Naive B cell (primary cell): Measurements from ENCODE around the gene CD79B. TPM values are rescaled to one million over a fixed set of nuclear protein-coding genes. Genes with fewer than 3 reads are reported as not detected.

Experiments used
- ATAC-seq, 2 donors: fragments of 150-1000 bp; cut with Tn5 transposase; 2 replicates each; pipeline ENCODE4 v1.10.0; 2021; ENCODE audit warnings: low read depth in 2 of 2, mild to moderate bottlenecking in 2 of 2, moderate library complexity in 2 of 2
- DNase-seq: peaks from one replicate; pipeline ENCODE4 v3.0.0; 2022
- H3K27ac Mint-ChIP-seq, 6 donors: one replicate each; pipeline ENCODE4 v1.8.0; 2020 to 2022; ENCODE audit warnings: mild to moderate bottlenecking in 6 of 6, mixed read lengths in 6 of 6, moderate library complexity in 5 of 6, inconsistent platforms in 2 of 6
- H3K27me3 Mint-ChIP-seq, 3 donors: one replicate each; pipeline ENCODE4 v1.8.0; 2021 to 2022; ENCODE audit warnings: mixed read lengths in 3 of 3, mild to moderate bottlenecking in 1 of 3
- H3K36me3 Mint-ChIP-seq, 2 donors: one replicate each; pipeline ENCODE4 v1.8.0; 2020 to 2022; ENCODE audit warnings: mixed read lengths in 2 of 2, inconsistent platforms in 1 of 2, mild to moderate bottlenecking in 1 of 2
- H3K4me1 Mint-ChIP-seq, 3 donors: one replicate each; pipeline ENCODE4 v1.8.0; 2020 to 2022; ENCODE audit warnings: mixed read lengths in 3 of 3, inconsistent platforms in 1 of 3, mild to moderate bottlenecking in 1 of 3, moderate library complexity in 1 of 3
- H3K4me3 Mint-ChIP-seq, 8 donors: one replicate each; pipeline ENCODE4 v1.8.0; 2020 to 2022; ENCODE audit warnings: mild to moderate bottlenecking in 8 of 8, mixed read lengths in 8 of 8, moderate library complexity in 8 of 8, inconsistent platforms in 2 of 8
- H3K9me3 Mint-ChIP-seq, 7 donors: one replicate each; pipeline ENCODE4 v1.8.0; 2020 to 2022; ENCODE audit warnings: mixed read lengths in 7 of 7, mild to moderate bottlenecking in 5 of 7, inconsistent platforms in 2 of 7, moderate library complexity in 1 of 7
- polyA plus RNA-seq, 6 donors: library from polyadenylated mRNA; unstranded; fragments of 300-500 nt; fragmentation: Illumina TruSeq; gene quantifications; one replicate each; pipeline ENCODE4 v1.2.3, GENCODE V29; 2021; ENCODE audit warnings: low read depth in 6 of 6

CD79B gene
- polyA plus RNA-seq, 6 donors from 2014 or later, result 2,263 to 2,851 (median 2,433) TPM

GRCh38 chr17:63947711-63948330, 15.7 kb upstream of the CD79B start:
- Mint-ChIP-seq H3K4me1 (peaks cover 43 to 72% (median 66%) of the 10 kb centered on the region in 3 donors), H3K27me3 (no peaks in the 10 kb centered on the region), H3K27ac (no peak overlapping the region), H3K4me3 (no peak overlapping the region), H3K36me3 (no peaks in the 10 kb centered on the region), H3K9me3 (no peaks in the 10 kb centered on the region)
- ATAC-seq, result no peak
- DNase-seq, result no peak

DNA sequence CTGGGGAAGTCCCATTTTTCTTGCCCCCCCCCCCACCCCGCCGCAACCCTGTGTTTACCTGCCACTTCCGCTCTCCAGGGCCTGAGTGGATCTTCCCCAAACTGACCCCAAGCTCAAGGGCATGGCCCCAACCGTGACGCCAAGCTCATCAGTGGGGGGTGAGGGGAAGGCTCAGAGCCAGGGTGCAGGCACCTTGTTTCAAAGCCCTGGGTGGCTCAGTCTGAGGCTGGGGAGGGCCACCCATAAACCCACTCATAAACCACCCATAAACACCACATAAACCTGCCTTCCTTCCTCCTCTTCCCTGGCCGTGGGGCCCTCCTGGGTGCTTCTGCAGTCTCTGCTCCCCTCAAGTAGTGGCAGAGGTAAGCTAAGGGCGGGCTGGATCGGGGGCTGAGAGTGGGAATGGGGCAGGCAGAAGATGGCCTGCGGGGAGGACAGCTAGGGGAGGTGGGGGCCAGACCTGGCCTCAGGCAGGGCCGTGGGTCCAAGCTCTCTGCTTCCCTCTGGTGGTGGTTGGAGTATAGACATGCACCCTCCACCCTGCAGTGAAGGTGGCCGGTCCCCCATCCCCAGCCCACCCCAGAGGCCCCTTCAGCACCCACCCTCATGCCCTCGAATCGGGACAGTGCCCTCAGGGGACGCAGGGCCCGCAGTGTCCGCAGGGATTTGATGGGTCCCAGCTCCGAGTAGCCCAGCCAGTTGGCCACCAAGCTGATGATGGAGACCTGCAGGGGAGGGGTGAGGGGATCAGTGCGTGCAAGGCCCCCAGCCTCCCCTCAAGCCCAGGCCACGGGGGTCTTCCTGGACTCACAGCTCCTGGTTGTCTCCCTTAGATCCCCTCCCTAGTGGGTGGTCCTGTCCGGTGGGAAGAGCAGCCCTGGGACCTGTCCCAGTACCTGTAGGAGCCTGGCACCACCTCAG, 14.6 kb upstream of the CD79B start:
- DNase-seq (peak; percentile 76), ATAC-seq (peak; percentile 75 to 77)
- Mint-ChIP-seq H3K27ac (peak overlapping the region; percentile 91 to 98 (median 95)), H3K4me3 (peak overlapping the region; percentile 65 to 93 (median 90)), H3K36me3 (no peaks in the 10 kb centered on the region), H3K4me1 (peaks cover 42 to 77% (median 73%) of the 10 kb centered on the region in 3 donors), H3K9me3 (no peaks in the 10 kb centered on the region), H3K27me3 (no peaks in the 10 kb centered on the region)

DNA sequence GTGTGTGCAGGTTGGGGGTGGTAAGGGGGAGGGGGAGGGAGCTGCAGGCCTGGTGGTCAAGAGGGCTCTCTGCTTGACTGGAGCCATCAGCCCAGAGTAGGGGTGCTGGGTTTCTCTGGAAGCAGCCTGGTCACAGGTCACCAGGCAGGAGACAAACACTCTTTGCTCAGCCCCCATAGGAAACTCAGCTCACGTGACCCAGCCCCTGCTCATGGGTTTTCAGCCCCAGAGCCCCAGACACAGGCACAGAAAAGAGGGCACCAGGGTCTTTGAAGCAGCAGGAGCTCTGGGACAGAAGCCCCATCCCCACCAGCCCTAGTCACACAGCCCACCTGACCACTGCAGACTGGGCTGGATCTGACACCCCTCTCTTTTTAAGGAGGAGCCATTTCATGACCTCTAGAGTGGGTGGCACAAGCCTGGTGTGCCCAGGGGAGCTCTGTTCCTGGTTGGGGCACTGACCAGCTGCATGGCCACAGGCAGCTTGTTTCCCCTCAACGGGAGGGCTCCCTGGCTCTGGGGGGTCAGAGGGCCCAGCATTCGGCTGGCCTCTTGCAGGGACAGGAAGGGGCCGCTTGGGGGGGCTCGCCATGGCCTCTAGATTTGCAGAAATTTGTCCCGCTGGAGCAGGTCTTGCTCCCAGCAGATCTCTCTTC, 13.8 kb upstream of the CD79B start:
- peak overlapping the region; percentile 58 to 98 (median 93) for H3K27ac Mint-ChIP-seq
- H3K4me3 Mint-ChIP-seq, result peak overlapping the region; percentile 65 to 93 (median 90)
- peak; percentile 56 for DNase-seq
- peaks cover 39 to 77% (median 77%) of the 10 kb centered on the region in 3 donors for H3K4me1 Mint-ChIP-seq
- H3K27me3 Mint-ChIP-seq, result no peaks in the 10 kb centered on the region
- H3K36me3 Mint-ChIP-seq, result no peaks in the 10 kb centered on the region
- ATAC-seq, result peak; percentile 56 to 58
- H3K9me3 Mint-ChIP-seq, result no peaks in the 10 kb centered on the region

DNA sequence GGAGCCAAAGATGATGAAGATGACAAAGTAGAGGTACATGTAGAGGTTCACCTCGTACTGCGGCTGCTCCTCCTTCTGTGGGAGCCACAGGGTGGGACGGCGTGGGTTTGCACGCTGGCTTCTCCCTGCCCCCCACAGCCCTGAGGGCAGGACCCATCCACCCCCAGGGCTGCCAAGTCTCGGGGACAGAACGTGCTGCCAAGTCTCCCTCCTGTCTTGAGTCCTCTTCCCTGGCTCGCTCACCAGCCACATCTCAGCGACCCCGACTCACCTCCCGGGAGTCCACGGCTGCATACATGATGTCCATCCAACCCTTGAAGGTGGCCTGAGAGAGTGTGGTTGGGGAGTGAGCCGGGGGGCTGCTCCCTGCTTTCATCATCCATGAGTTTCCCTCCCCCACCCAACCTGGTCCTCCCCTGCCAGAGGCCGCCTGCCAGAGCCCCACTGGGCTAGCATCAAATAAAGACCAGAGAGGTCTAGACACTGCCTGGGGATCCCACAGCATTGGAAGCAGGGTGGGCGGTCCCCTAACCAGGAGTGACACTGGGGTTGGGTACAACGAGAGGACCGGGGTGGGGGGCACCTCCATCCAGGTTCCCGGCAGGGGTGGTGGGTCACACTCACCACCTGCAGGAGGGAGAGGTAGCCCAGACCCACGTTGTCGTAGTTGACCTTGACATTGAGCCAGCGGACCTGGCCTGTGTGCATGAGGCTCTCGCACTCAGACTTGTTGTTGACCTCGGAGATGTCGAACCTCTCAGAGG, 12.8 kb upstream of the CD79B start:
- Mint-ChIP-seq H3K36me3 (no peaks in the 10 kb centered on the region), H3K4me3 (peak overlapping the region; percentile 65 to 93 (median 90)), H3K27me3 (no peaks in the 10 kb centered on the region), H3K9me3 (no peaks in the 10 kb centered on the region), H3K4me1 (peaks cover 36 to 78% (median 74%) of the 10 kb centered on the region in 3 donors), H3K27ac (peak overlapping the region; percentile 52 to 98 (median 93))
- no peak for DNase-seq
- ATAC-seq, result no peak

DNA sequence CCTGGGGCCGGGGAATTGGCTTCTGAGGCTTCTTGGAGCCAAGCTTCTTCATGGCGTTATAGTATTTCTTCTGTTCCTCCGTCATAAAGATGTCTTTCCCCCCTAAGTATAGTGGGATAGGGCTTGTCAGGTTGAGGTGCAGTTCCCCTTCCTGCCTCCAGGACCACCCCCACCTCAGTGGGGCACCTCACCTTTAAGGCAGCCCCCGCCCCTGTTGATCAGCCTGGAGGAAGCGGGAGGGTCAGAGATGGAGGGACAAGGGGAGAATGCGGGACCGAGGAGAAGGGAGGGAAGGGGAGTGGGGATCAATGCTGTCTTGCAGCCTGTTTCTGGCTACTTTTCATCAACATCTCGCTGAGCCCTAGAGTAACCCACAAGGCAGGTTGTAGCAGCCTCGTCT, 11.6 kb upstream of the CD79B start:
- peak overlapping the region in 1 of 8 donors; percentile 71 for H3K4me3 Mint-ChIP-seq
- no peak for DNase-seq
- H3K27ac Mint-ChIP-seq, result peak overlapping the region in 2 of 6 donors; percentile 40 to 92
- H3K9me3 Mint-ChIP-seq, result no peaks in the 10 kb centered on the region
- no peaks in the 10 kb centered on the region for H3K27me3 Mint-ChIP-seq
- H3K4me1 Mint-ChIP-seq, result peaks cover 43 to 82% (median 80%) of the 10 kb centered on the region in 3 donors
- no peak for ATAC-seq
- no peaks in the 10 kb centered on the region for H3K36me3 Mint-ChIP-seq

- H3K4me3 Mint-ChIP-seq, result no peak overlapping the region
- H3K27ac Mint-ChIP-seq, result peak overlapping the region in 3 of 6 donors; percentile 29 to 70 (median 39)
- DNase-seq (no peak), ATAC-seq (no peak)
- peaks cover 54 to 88% (median 83%) of the 10 kb centered on the region in 3 donors for H3K4me1 Mint-ChIP-seq
- H3K27me3 Mint-ChIP-seq, result no peaks in the 10 kb centered on the region
- H3K36me3 Mint-ChIP-seq, result no peaks in the 10 kb centered on the region
- no peaks in the 10 kb centered on the region for H3K9me3 Mint-ChIP-seq
Observed at GRCh38 chr17:63942309-63942985, 10.3 kb upstream of the CD79B start.

GRCh38 chr17:63941751-63942150, 9.6 kb upstream of the CD79B start:
- H3K9me3 Mint-ChIP-seq, result no peaks in the 10 kb centered on the region

DNA sequence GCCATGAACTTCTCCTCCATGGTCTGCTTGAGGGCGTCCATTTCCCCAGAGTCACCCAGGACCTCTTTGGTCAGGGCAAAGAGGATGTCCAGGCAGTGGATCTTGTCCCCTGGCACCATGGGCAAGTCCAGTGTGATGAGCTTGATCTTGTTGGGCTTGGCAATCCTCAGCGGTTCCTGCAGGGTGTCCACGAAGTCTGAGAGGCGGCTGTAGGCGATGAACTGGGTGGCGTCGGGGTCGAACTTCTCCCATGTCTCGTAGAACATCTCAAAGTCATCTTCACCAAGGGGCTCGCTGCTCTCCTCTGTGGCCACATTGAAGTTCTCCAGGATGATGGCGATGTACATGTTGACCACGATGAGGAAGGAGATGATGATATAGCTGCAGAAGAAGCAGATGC, 9.0 kb upstream of the CD79B start:
- peaks cover 0 to 3% (median 0%) of the 10 kb centered on the region in 7 donors for H3K9me3 Mint-ChIP-seq

More at GRCh38 chr17:63941751-63942150, 9.6 kb upstream of the CD79B start:
- H3K27ac Mint-ChIP-seq, result peak overlapping the region in 3 of 6 donors; percentile 70 to 84 (median 78)
- ATAC-seq (no peak), DNase-seq (no peak)
- peaks cover 58 to 90% (median 83%) of the 10 kb centered on the region in 3 donors for H3K4me1 Mint-ChIP-seq
- H3K27me3 Mint-ChIP-seq, result no peaks in the 10 kb centered on the region
- H3K36me3 Mint-ChIP-seq, result no peaks in the 10 kb centered on the region
- H3K4me3 Mint-ChIP-seq, result no peak overlapping the region

GRCh38 chr17:63940584-63940983, 8.5 kb upstream of the CD79B start:
- Mint-ChIP-seq H3K27me3 (no peaks in the 10 kb centered on the region), H3K27ac (peak overlapping the region in 1 of 6 donors; percentile 90), H3K4me3 (peak overlapping the region in 1 of 8 donors; percentile 77), H3K9me3 (peaks cover 0 to 4% (median 0%) of the 10 kb centered on the region in 7 donors), H3K4me1 (peaks cover 54 to 86% (median 85%) of the 10 kb centered on the region in 3 donors), H3K36me3 (no peaks in the 10 kb centered on the region)
- no peak for ATAC-seq
- DNase-seq, result no peak

More for the DNA sequence above, 9.0 kb upstream of the CD79B start:
- peak overlapping the region in 2 of 6 donors; percentile 84 to 90 for H3K27ac Mint-ChIP-seq
- H3K4me3 Mint-ChIP-seq, result peak overlapping the region in 1 of 8 donors; percentile 77
- no peak for DNase-seq
- no peaks in the 10 kb centered on the region for H3K27me3 Mint-ChIP-seq
- no peak for ATAC-seq
- H3K4me1 Mint-ChIP-seq, result peaks cover 54 to 86% (median 85%) of the 10 kb centered on the region in 3 donors
- no peaks in the 10 kb centered on the region for H3K36me3 Mint-ChIP-seq

- H3K27me3 Mint-ChIP-seq, result no peaks in the 10 kb centered on the region
- H3K36me3 Mint-ChIP-seq, result no peaks in the 10 kb centered on the region
- peaks cover 0 to 4% (median 0%) of the 10 kb centered on the region in 7 donors for H3K9me3 Mint-ChIP-seq
- no peak for DNase-seq
- peaks cover 52 to 86% (median 85%) of the 10 kb centered on the region in 3 donors for H3K4me1 Mint-ChIP-seq
- peak overlapping the region in 2 of 6 donors; percentile 75 to 93 for H3K27ac Mint-ChIP-seq
- H3K4me3 Mint-ChIP-seq, result no peak overlapping the region
- no peak for ATAC-seq
Observed at GRCh38 chr17:63939884-63940283, 7.8 kb upstream of the CD79B start.

DNA sequence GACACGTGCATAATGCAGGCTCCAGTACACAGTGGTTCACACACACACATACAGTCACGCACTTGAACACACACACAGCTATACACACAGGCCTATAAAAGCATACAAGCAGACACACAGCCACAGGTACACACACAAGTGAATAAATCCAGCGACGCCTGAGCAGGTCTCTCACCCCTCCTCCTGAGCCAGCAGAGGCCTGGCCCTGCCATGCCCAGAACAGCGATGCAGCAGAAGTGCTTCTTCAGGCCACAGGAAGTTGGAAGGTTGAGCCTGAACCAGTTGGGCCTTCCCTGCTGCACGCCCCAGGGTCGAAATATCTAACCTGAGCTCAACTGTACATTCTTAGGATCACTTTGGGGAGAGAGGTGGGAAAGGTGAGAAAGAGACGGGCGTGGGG, 7.3 kb upstream of the CD79B start:
- no peaks in the 10 kb centered on the region for H3K36me3 Mint-ChIP-seq
- no peak for ATAC-seq

DNA sequence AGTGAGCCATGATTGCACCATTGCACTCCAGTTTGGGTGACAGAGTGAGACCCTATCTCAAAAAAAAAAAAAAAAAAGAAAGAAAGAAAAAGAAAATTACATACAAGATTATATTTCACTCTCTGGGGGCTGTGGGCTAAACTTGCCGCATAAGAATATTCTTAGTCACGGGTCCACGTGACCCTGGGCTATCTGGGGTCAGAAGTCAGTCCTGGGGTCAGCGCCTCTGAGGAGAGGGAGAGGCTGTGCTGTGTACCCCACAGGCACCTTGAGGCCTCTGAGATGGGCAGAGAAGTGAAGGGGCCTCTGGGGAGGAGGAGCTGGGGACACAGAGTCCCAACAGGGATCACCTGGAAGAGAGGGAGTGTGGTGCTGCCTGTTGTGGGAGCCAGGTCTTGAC, 5.8 kb upstream of the CD79B start:
- Mint-ChIP-seq H3K27ac (peak overlapping the region in 2 of 6 donors; percentile 15 to 75), H3K9me3 (peaks cover 0 to 4% (median 0%) of the 10 kb centered on the region in 7 donors), H3K4me3 (peak overlapping the region in 5 of 8 donors; percentile 18 to 55 (median 38)), H3K4me1 (peaks cover 54 to 90% (median 90%) of the 10 kb centered on the region in 3 donors), H3K27me3 (no peaks in the 10 kb centered on the region), H3K36me3 (no peaks in the 10 kb centered on the region)
- no peak for ATAC-seq
- DNase-seq, result no peak

More for the DNA sequence above, 7.3 kb upstream of the CD79B start:
- Mint-ChIP-seq H3K27ac (peak overlapping the region in 5 of 6 donors; percentile 69 to 93 (median 86)), H3K9me3 (peaks cover 0 to 4% (median 0%) of the 10 kb centered on the region in 7 donors), H3K4me3 (peak overlapping the region in 5 of 8 donors; percentile 6 to 83 (median 56)), H3K27me3 (no peaks in the 10 kb centered on the region), H3K4me1 (peaks cover 50 to 86% (median 85%) of the 10 kb centered on the region in 3 donors)
- DNase-seq, result no peak
